HEK293 (cell line): ENCODE measurements around the gene ATP2C1.

Experiments used
- ATF2 ChIP-seq: fragments of 450-650 bp; formaldehyde crosslinking; IDR thresholded peaks from 2 replicates; pipeline ENCODE4 v1.5.1; 2016; ENCODE audit warnings: missing biosample characterization, missing genetic modification characterization, low read depth
- EGR2 ChIP-seq: fragments of 450-650 bp; formaldehyde crosslinking; IDR thresholded peaks from 2 replicates; pipeline ENCODE4 v1.5.1; 2016; ENCODE audit warnings: low read depth, missing biosample characterization, missing genetic modification characterization
- ELK4 ChIP-seq: IDR thresholded peaks from 2 replicates; pipeline ENCODE4 v1.6.1; 2011; ENCODE audit warnings: mild to moderate bottlenecking, low read depth, low read length, borderline replicate concordance
- KLF1 ChIP-seq: fragments of 450-650 bp; formaldehyde crosslinking; IDR thresholded peaks from 2 replicates; pipeline ENCODE4 v1.5.1; 2016; ENCODE audit warnings: missing biosample characterization, missing genetic modification characterization
- KLF8 ChIP-seq: fragments of 450-650 bp; formaldehyde crosslinking; IDR thresholded peaks from 2 replicates; pipeline ENCODE4 v1.5.1; 2016; ENCODE audit warnings: missing biosample characterization, missing genetic modification characterization
- SCRT1 ChIP-seq: fragments of 450-650 bp; formaldehyde crosslinking; IDR thresholded peaks from 2 replicates; pipeline ENCODE4 v1.5.1; 2016; ENCODE audit warnings: missing biosample characterization, missing genetic modification characterization, borderline replicate concordance
- SP2 ChIP-seq: fragments of 450-650 bp; formaldehyde crosslinking; IDR thresholded peaks from 2 replicates; pipeline ENCODE4 v1.5.1; 2016; ENCODE audit warnings: missing biosample characterization, missing genetic modification characterization
- WT1 ChIP-seq: fragments of 450-650 bp; formaldehyde crosslinking; IDR thresholded peaks from 2 replicates; pipeline ENCODE4 v1.5.1; 2016; ENCODE audit warnings: missing biosample characterization, missing genetic modification characterization
- ZBTB26 ChIP-seq: fragments of 450-650 bp; formaldehyde crosslinking; optimal IDR thresholded peaks from 2 replicates; pipeline ENCODE3; 2016; ENCODE audit warnings: missing biosample characterization, mild to moderate bottlenecking, missing genetic modification characterization
- ZBTB7A ChIP-seq: fragments of 450-650 bp; formaldehyde crosslinking; IDR thresholded peaks from 2 replicates; pipeline ENCODE4 v1.5.1; 2016; ENCODE audit warnings: low read depth, missing biosample characterization, missing genetic modification characterization
- ZNF121 ChIP-seq: fragments of 450-650 bp; formaldehyde crosslinking; IDR thresholded peaks from 2 replicates; pipeline ENCODE4 v1.5.1; 2016; ENCODE audit warnings: missing biosample characterization, missing genetic modification characterization
- ZNF140 ChIP-seq: fragments of 450-650 bp; formaldehyde crosslinking; IDR thresholded peaks from 2 replicates; pipeline ENCODE4 v1.5.1; 2016; ENCODE audit warnings: missing biosample characterization, missing genetic modification characterization
- ZNF157 ChIP-seq: fragments of 450-650 bp; formaldehyde crosslinking; IDR thresholded peaks from 2 replicates; pipeline ENCODE4 v1.5.1; 2016; ENCODE audit warnings: missing biosample characterization, missing genetic modification characterization
- ZNF26 ChIP-seq: fragments of 450-650 bp; formaldehyde crosslinking; IDR thresholded peaks from 2 replicates; pipeline ENCODE4 v1.5.1; 2016; ENCODE audit warnings: missing biosample characterization, missing genetic modification characterization
- ZNF274 ChIP-seq, 2 experiments: fragments of 200-500 bp in 1 of 2; fragments of 450-650 bp in 1 of 2; sonication (Bioruptor generic) in 1 of 2; formaldehyde crosslinking in 1 of 2; IDR thresholded peaks; 2 replicates each; pipeline versions ENCODE4 v1.5.1 to v1.6.1; 2014 to 2016; ENCODE audit warnings: borderline replicate concordance in 1 of 2, inconsistent platforms in 1 of 2, low read length in 1 of 2, missing biosample characterization in 1 of 2, missing genetic modification characterization in 1 of 2
- ZNF324 ChIP-seq: fragments of 450-650 bp; formaldehyde crosslinking; IDR thresholded peaks from 2 replicates; pipeline ENCODE4 v1.5.1; 2016; ENCODE audit warnings: missing biosample characterization, missing genetic modification characterization
- ZNF335 ChIP-seq: fragments of 450-650 bp; formaldehyde crosslinking; conservative IDR thresholded peaks from 2 replicates; pipeline ENCODE4 v1.5.1; 2016; ENCODE audit warnings: missing biosample characterization, missing genetic modification characterization
- ZNF404 ChIP-seq: fragments of 450-650 bp; formaldehyde crosslinking; IDR thresholded peaks from 2 replicates; pipeline ENCODE4 v1.5.1; 2017; ENCODE audit warnings: missing biosample characterization, missing genetic modification characterization
- ZNF510 ChIP-seq: fragments of 450-650 bp; formaldehyde crosslinking; IDR thresholded peaks from 2 replicates; pipeline ENCODE4 v1.5.1; 2018; ENCODE audit warnings: mild to moderate bottlenecking, missing genetic modification characterization, missing biosample characterization; ENCODE audit not compliant: insufficient replicate concordance
- ZNF530 ChIP-seq: fragments of 450-650 bp; formaldehyde crosslinking; IDR thresholded peaks from 2 replicates; pipeline ENCODE4 v1.5.1; 2016; ENCODE audit warnings: low read depth, missing biosample characterization, missing genetic modification characterization
- ZNF544 ChIP-seq: fragments of 450-650 bp; formaldehyde crosslinking; IDR thresholded peaks from 2 replicates; pipeline ENCODE4 v1.5.0; 2017; ENCODE audit warnings: missing biosample characterization, missing genetic modification characterization
- ZNF549 ChIP-seq: fragments of 450-650 bp; IDR thresholded peaks from 2 replicates; pipeline ENCODE4 v1.5.1; 2018; ENCODE audit warnings: missing biosample characterization, missing genetic modification characterization, mild to moderate bottlenecking, inconsistent platforms, moderate library complexity
- ZNF580 ChIP-seq: fragments of 450-650 bp; formaldehyde crosslinking; IDR thresholded peaks from 2 replicates; pipeline ENCODE4 v1.5.1; 2016; ENCODE audit warnings: missing biosample characterization, missing genetic modification characterization
- ZNF585B ChIP-seq: fragments of 450-650 bp; formaldehyde crosslinking; IDR thresholded peaks from 2 replicates; pipeline ENCODE4 v1.5.1; 2016; ENCODE audit warnings: missing biosample characterization, missing genetic modification characterization
- ZNF639 ChIP-seq: fragments of 450-650 bp; formaldehyde crosslinking; IDR thresholded peaks from 2 replicates; pipeline ENCODE4 v1.5.1; 2016; ENCODE audit warnings: missing biosample characterization, missing genetic modification characterization
- ZNF670 ChIP-seq: fragments of 450-650 bp; formaldehyde crosslinking; IDR thresholded peaks from 2 replicates; pipeline ENCODE4 v1.5.1; 2016; ENCODE audit warnings: missing biosample characterization, missing genetic modification characterization, low read depth
- ZNF704 ChIP-seq: fragments of 450-650 bp; formaldehyde crosslinking; IDR thresholded peaks from 2 replicates; pipeline ENCODE4 v1.5.1; 2016; ENCODE audit warnings: missing biosample characterization, missing genetic modification characterization
- ZSCAN18 ChIP-seq: fragments of 450-650 bp; formaldehyde crosslinking; IDR thresholded peaks from 2 replicates; pipeline ENCODE4 v1.5.1; 2016; ENCODE audit warnings: missing biosample characterization, missing genetic modification characterization

ATP2C1 gene

GRCh38 chr3:130893376-130894129, at the start of gene ATP2C1 (continued):
- TF ChIP-seq SP2 (tag by site-specific recombination), result peak; percentile 71
- TF ChIP-seq ZNF549, result no peak
- TF ChIP-seq ZNF530 (tag by site-specific recombination), result no peak
- no peak for TF ChIP-seq WT1 (tag by site-specific recombination)
- no peak for TF ChIP-seq ZNF704 (tag by site-specific recombination)
- TF ChIP-seq ZNF140 (tag by site-specific recombination), result no peak
- no peak for TF ChIP-seq ZNF510 (tag by site-specific recombination)
- no peak for TF ChIP-seq ZNF585B (tag by site-specific recombination)
- peak; percentile 88 for TF ChIP-seq ZNF335
- TF ChIP-seq ZBTB26 (tag by site-specific recombination), result peak; percentile 76
- TF ChIP-seq ZNF121 (tag by site-specific recombination), result no peak
- no peak for TF ChIP-seq ZNF157 (tag by site-specific recombination)
- no peak for TF ChIP-seq ZNF670
- TF ChIP-seq ZNF639 (tag by site-specific recombination), result no peak
- peak; percentile 42; the same call in 1 of the 2 replicates for TF ChIP-seq EGR2
- TF ChIP-seq ZNF26, result no peak
- no peak for TF ChIP-seq SCRT1
- TF ChIP-seq ZNF580 (tag by site-specific recombination), result peak; percentile 63; the same call in 1 of the 2 replicates
- no peak for TF ChIP-seq ZBTB7A (tag by site-specific recombination)
- TF ChIP-seq ZNF324 (tag by site-specific recombination), result no peak
- no peak for TF ChIP-seq KLF1 (tag by site-specific recombination)
- TF ChIP-seq ZNF544 (tag by site-specific recombination), result no peak
- TF ChIP-seq ZNF404 (tag by site-specific recombination), result no peak
- no peak for TF ChIP-seq ZNF274 (IDR thresholded peaks at IDR 0.05; ENCODE audit: low read length)
- TF ChIP-seq ZNF274 (tag by site-specific recombination; IDR thresholded peaks at IDR 0.05; ENCODE audit: borderline replicate concordance), result no peak
- TF ChIP-seq ELK4, result no peak
- TF ChIP-seq ATF2 (tag by site-specific recombination), result no peak
- TF ChIP-seq ZSCAN18 (tag by site-specific recombination), result no peak
- no peak for TF ChIP-seq KLF8 (tag by site-specific recombination)
